Measurements from ENCODE around the gene CHIT1. TPM values are rescaled to one million over a fixed set of nuclear protein-coding genes. Genes with fewer than 3 reads are reported as not detected.

CHIT1 gene
- total and polyA plus RNA-seq, 9 donors = 0.08 to 26.9 (median 0.90) TPM; not detected in 3

- no peaks in the 10 kb centered on the region for H3K9me3 ChIP-seq
- TF ChIP-seq, protein P1, sequence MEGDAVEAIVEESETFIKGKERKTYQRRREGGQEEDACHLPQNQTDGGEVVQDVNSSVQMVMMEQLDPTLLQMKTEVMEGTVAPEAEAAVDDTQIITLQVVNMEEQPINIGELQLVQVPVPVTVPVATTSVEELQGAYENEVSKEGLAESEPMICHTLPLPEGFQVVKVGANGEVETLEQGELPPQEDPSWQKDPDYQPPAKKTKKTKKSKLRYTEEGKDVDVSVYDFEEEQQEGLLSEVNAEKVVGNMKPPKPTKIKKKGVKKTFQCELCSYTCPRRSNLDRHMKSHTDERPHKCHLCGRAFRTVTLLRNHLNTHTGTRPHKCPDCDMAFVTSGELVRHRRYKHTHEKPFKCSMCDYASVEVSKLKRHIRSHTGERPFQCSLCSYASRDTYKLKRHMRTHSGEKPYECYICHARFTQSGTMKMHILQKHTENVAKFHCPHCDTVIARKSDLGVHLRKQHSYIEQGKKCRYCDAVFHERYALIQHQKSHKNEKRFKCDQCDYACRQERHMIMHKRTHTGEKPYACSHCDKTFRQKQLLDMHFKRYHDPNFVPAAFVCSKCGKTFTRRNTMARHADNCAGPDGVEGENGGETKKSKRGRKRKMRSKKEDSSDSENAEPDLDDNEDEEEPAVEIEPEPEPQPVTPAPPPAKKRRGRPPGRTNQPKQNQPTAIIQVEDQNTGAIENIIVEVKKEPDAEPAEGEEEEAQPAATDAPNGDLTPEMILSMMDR (IDR thresholded peaks at IDR 0.05) = no peak
- TF ChIP-seq POLR2A (IDR thresholded peaks at IDR 0.05) (no peak), EP300 (IDR thresholded peaks at IDR 0.05) (no peak)
- no peaks in the 10 kb centered on the region for H3K4me1 ChIP-seq (ENCODE audit: insufficient read depth)
- no peaks in the 10 kb centered on the region for H3K36me3 ChIP-seq
- intact Hi-C loops (cut with DNase I) = no loop called here
- H3K27me3 ChIP-seq = no peaks in the 10 kb centered on the region
- DNase-seq = no peak
- 72 to 87% (median 82%) methylated on average over 2 of the region's 2 CpGs for WGBS, 3 donors
- H3K4me3 ChIP-seq = no peak overlapping the region
- no peak overlapping the region for H3K27ac ChIP-seq
Measured at GRCh38 chr1:203204756-203205155, 24.7 kb downstream of the CHIT1 start.

GRCh38 chr1:203202431-203203245 lies 26.8 kb downstream of the CHIT1 start:
- Histone ChIP-seq H3K4me3 (no peak overlapping the region), H3K27ac (no peak overlapping the region), H3K36me3 (no peaks in the 10 kb centered on the region), H3K27me3 (no peaks in the 10 kb centered on the region), H3K9me3 (no peaks in the 10 kb centered on the region), H3K4me1 (ENCODE audit: insufficient read depth) (no peaks in the 10 kb centered on the region)
- 76 to 80% (median 79%) methylated on average over 15 of the region's 15 CpGs for WGBS, 3 donors
- no peak for DNase-seq
- intact Hi-C loops (cut with DNase I) = no loop called here
- no peak for TF ChIP-seq EP300 (IDR thresholded peaks at IDR 0.05)
- no peak for TF ChIP-seq POLR2A (IDR thresholded peaks at IDR 0.05)
- TF ChIP-seq, protein P1 (IDR thresholded peaks at IDR 0.05) = no peak

DNA sequence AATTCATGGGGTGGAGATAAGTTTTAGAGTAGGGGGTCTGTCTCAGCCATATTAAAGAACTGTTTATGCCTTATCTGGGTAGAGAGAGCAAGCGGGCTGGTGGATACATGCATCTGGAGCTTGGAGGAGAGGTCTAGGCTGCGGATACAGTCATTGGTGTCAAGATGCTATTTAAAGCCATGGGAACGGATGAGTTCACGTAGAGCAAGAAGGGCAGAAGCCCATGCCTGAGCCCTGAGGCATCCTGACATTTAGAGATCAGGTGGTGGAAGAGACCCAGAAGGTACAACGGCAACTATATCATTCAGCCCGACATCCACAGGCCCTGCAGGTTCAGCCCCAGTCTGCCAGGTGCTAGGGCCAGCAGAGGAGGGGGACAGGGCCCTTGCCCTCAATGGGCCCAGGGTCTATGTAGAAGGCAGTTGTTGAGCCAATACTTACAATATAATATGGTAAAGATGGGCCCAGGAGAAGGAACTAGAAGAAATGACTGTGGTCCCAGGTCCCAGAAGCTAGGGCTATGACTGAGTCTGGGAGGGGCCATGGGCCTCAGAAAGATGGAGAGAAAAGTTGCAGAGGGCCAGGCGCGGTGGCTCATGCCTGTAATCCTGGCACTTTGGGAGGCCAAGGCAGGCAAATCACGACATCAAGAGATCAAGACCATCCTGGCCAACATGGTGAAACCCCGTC lies 27.8 kb downstream of the CHIT1 start:
- Histone ChIP-seq H3K4me3 (no peak overlapping the region), H3K9me3 (no peaks in the 10 kb centered on the region), H3K27me3 (no peaks in the 10 kb centered on the region), H3K36me3 (no peaks in the 10 kb centered on the region), H3K27ac (no peak overlapping the region), H3K4me1 (ENCODE audit: insufficient read depth) (no peaks in the 10 kb centered on the region)
- TF ChIP-seq POLR2A (IDR thresholded peaks at IDR 0.05) (no peak), EP300 (IDR thresholded peaks at IDR 0.05) (no peak)
- TF ChIP-seq, protein P1 (IDR thresholded peaks at IDR 0.05) = no peak
- no peak for DNase-seq
- 77 to 92% (median 78%) methylated on average over 10 of the region's 10 CpGs for WGBS, 3 donors
- intact Hi-C loops (cut with DNase I) = no loop called here

DNA sequence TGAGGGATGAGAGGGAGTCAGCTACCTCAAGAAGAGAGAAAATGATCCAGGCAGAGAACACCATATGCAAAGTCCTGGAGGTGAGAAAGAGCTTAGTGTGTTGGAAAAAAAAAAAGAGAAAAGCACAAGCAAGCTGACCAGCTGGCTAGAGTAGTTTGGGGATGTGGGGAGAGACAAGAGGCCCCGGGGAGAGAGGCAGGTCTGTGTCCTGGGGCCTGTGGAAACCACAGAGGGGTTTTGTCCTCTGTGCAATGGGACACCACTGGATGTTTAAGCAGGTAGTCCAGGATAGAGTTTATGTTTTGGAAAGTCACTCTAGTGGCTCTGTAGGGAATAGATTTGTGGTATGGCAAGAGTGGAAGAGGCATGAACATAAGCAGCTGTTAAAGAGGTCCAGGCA lies 28.6 kb downstream of the CHIT1 start:
- TF ChIP-seq EP300 (IDR thresholded peaks at IDR 0.05) = no peak
- no peak for TF ChIP-seq POLR2A (IDR thresholded peaks at IDR 0.05)
- TF ChIP-seq, protein P1 (IDR thresholded peaks at IDR 0.05) = no peak
- DNase-seq = no peak
- 48 to 73% (median 64%) methylated on average over 1 of the region's 1 CpG for WGBS, 3 donors

More for the DNA sequence above, 28.6 kb downstream of the CHIT1 start:
- no peak overlapping the region for H3K4me3 ChIP-seq
- no peaks in the 10 kb centered on the region for H3K4me1 ChIP-seq (ENCODE audit: insufficient read depth)
- H3K9me3 ChIP-seq = no peaks in the 10 kb centered on the region
- no peaks in the 10 kb centered on the region for H3K36me3 ChIP-seq
- no peaks in the 10 kb centered on the region for H3K27me3 ChIP-seq
- intact Hi-C loops (cut with DNase I) = no loop called here
- no peak overlapping the region for H3K27ac ChIP-seq

All from ovary (tissue), 9 donors.